GM12891 (cell line): Measurements from ENCODE around the gene NIT1.

Experiments
- DNase-seq: peaks from one replicate; pipeline ENCODE4 v3.0.0; 2011; ENCODE audit warnings: low spot score; ENCODE audit not compliant: insufficient read length
- FAIRE-seq: peaks from 2 replicates; lab custom pipeline; 2011; peaks lifted over from hg19 to GRCh38; lab: Jason Lieb, UNC
- PAX5 ChIP-seq: IDR thresholded peaks from 2 replicates; pipeline ENCODE4 v1.6.1; 2011; ENCODE audit warnings: low read length, moderate library complexity, mild to moderate bottlenecking; ENCODE audit not compliant: insufficient read depth, severe bottlenecking
- POLR2A ChIP-seq: IDR thresholded peaks from 2 replicates; pipeline ENCODE4 v1.6.1; 2011; ENCODE audit warnings: low read depth, low read length, control low read depth
- POLR2AphosphoS5 ChIP-seq: IDR thresholded peaks from 2 replicates; pipeline ENCODE4 v1.6.1; 2011; ENCODE audit warnings: low read depth, low read length, control low read depth
- POU2F2 ChIP-seq: IDR thresholded peaks from 2 replicates; pipeline ENCODE4 v1.6.1; 2011; ENCODE audit warnings: low read depth, mild to moderate bottlenecking, control low read depth, low read length, moderate library complexity
- SPI1 ChIP-seq: IDR thresholded peaks from 2 replicates; pipeline ENCODE4 v1.6.1; 2011; ENCODE audit warnings: low read depth, low read length, control low read depth
- TAF1 ChIP-seq: IDR thresholded peaks from 2 replicates; pipeline ENCODE4 v1.6.1; 2011; ENCODE audit warnings: low read depth, low read length, control low read depth

Gene NIT1

GRCh38 chr1:161165742-161166668 is 48.1 kb downstream of the NIT1 start, which contains the start of gene PPOX:
Gene PPOX (plus strand): TSS chr1:161166426. CDS start chr1:161166848, 422 bp downstream.
- DNase-seq: peak; percentile 83
- peak; percentile 53; the same call in 1 of the 2 replicates for TF ChIP-seq TAF1
- peak; percentile 36; the same call in 1 of the 2 replicates for TF ChIP-seq POU2F2
- TF ChIP-seq PAX5: no peak
- TF ChIP-seq POLR2AphosphoS5: peak; percentile 87
- TF ChIP-seq SPI1: 0 out of 2 replicates have a peak, but pooled peaks have one; percentile 7
- TF ChIP-seq POLR2A: peak; percentile 92
- FAIRE-seq: peak; percentile 97

GRCh38 chr1:161166669-161167548 is 49.0 kb downstream of the NIT1 start:
- peak; percentile 48 for FAIRE-seq
- no peak; the same call in 1 of the 2 replicates for TF ChIP-seq POU2F2
- no peak for TF ChIP-seq POLR2A
- no peak for TF ChIP-seq PAX5
- TF ChIP-seq TAF1: no peak
- no peak for TF ChIP-seq POLR2AphosphoS5
- TF ChIP-seq SPI1: no peak

GRCh38 chr1:161168906-161169305 is 51.0 kb downstream of the NIT1 start:
- no peak for TF ChIP-seq TAF1
- no peak for TF ChIP-seq POU2F2
- FAIRE-seq (no peak), DNase-seq (no peak)

More at GRCh38 chr1:161166669-161167548, 49.0 kb downstream of the NIT1 start:
- DNase-seq: no peak
